ENCODE results near the gene VPS54.

VPS54 gene

GRCh38 chr2:64014628-64015027 is 4.6 kb downstream of the VPS54 start:
- Histone ChIP-seq H3K27me3 (no peaks in the 10 kb centered on the region), H3K36me3 (no peaks in the 10 kb centered on the region), H3K4me3 (ENCODE audit: low read depth in 1 of 2, low read length in 1 of 2) (peak overlapping the region; percentile 56 to 57), H3K4me1 (ENCODE audit: control insufficient read depth in 1 of 2, insufficient read depth in 1 of 2, low read depth in 1 of 2, low read length in 1 of 2) (peaks cover 56 to 62% of the 10 kb centered on the region in 2 experiments), H3K9me3 (no peaks in the 10 kb centered on the region), H3K27ac (peak overlapping the region; percentile 84)
- no peak for TF ChIP-seq CTCF (IDR thresholded peaks at IDR 0.05)

- no peak for TF ChIP-seq CTCF (IDR thresholded peaks at IDR 0.05)
- Histone ChIP-seq H3K27me3 (no peaks in the 10 kb centered on the region), H3K9me3 (no peaks in the 10 kb centered on the region), H3K36me3 (no peaks in the 10 kb centered on the region), H3K4me1 (ENCODE audit: control insufficient read depth in 1 of 2, insufficient read depth in 1 of 2, low read depth in 1 of 2, low read length in 1 of 2) (peaks cover 64 to 72% of the 10 kb centered on the region in 2 experiments), H3K27ac (no peak overlapping the region), H3K4me3 (ENCODE audit: low read depth in 1 of 2, low read length in 1 of 2) (no peak overlapping the region)
Measured at GRCh38 chr2:64013053-64013452, 6.2 kb downstream of the VPS54 start.

- Histone ChIP-seq H3K9me3 (no peaks in the 10 kb centered on the region), H3K27ac (no peak overlapping the region), H3K4me1 (ENCODE audit: control insufficient read depth in 1 of 2, insufficient read depth in 1 of 2, low read depth in 1 of 2, low read length in 1 of 2) (peaks cover 64 to 72% of the 10 kb centered on the region in 2 experiments), H3K4me3 (ENCODE audit: low read depth in 1 of 2, low read length in 1 of 2) (no peak overlapping the region), H3K36me3 (no peaks in the 10 kb centered on the region), H3K27me3 (no peaks in the 10 kb centered on the region)
- TF ChIP-seq CTCF (IDR thresholded peaks at IDR 0.05), result no peak
Measured at GRCh38 chr2:64012115-64012514, 7.1 kb downstream of the VPS54 start.

- TF ChIP-seq CTCF (IDR thresholded peaks at IDR 0.05), result no peak
- Histone ChIP-seq H3K4me1 (ENCODE audit: control insufficient read depth in 1 of 2, insufficient read depth in 1 of 2, low read depth in 1 of 2, low read length in 1 of 2) (peaks cover 41 to 56% of the 10 kb centered on the region in 2 experiments), H3K4me3 (ENCODE audit: low read depth in 1 of 2, low read length in 1 of 2) (peak overlapping the region in 1 of 2 experiments; percentile 35), H3K9me3 (no peaks in the 10 kb centered on the region), H3K36me3 (no peaks in the 10 kb centered on the region), H3K27ac (peak overlapping the region; percentile 66), H3K27me3 (no peaks in the 10 kb centered on the region)
Measured at GRCh38 chr2:64008434-64009009, 10.7 kb downstream of the VPS54 start.

GRCh38 chr2:64007924-64008323 is 11.3 kb downstream of the VPS54 start:
- Histone ChIP-seq H3K4me1 (ENCODE audit: control insufficient read depth in 1 of 2, insufficient read depth in 1 of 2, low read depth in 1 of 2, low read length in 1 of 2) (peaks cover 41 to 53% of the 10 kb centered on the region in 2 experiments), H3K36me3 (no peaks in the 10 kb centered on the region), H3K4me3 (ENCODE audit: low read depth in 1 of 2, low read length in 1 of 2) (peak overlapping the region in 1 of 2 experiments; percentile 35), H3K27me3 (no peaks in the 10 kb centered on the region), H3K27ac (peak overlapping the region; percentile 66), H3K9me3 (no peaks in the 10 kb centered on the region)
- no peak for TF ChIP-seq CTCF (IDR thresholded peaks at IDR 0.05)

Data from neutrophil (primary cell).